Measurements from ENCODE around the gene SF3B6.

Gene SF3B6

GRCh38 chr2:24088821-24089359, 12.8 kb upstream of the SF3B6 start:
- DNase-seq = no peak

- DNase-seq = no peak
These were observed 10.9 kb upstream of the SF3B6 start for GRCh38 chr2:24087032-24087431.

- DNase-seq = no peak
These were observed 10.1 kb upstream of the SF3B6 start for GRCh38 chr2:24086241-24086640.

GRCh38 chr2:24085200-24085489, 9.0 kb upstream of the SF3B6 start:
- no peak for DNase-seq

- DNase-seq = peak; percentile 91
These were observed 8.5 kb upstream of the SF3B6 start, which contains the start of gene TP53I3 for GRCh38 chr2:24084386-24085199. Gene TP53I3, minus strand, starts transcription at chr2:24084834. Its CDS starts 508 bp downstream, at chr2:24084326.

- DNase-seq = peak; percentile 87
These were observed 7.7 kb upstream of the SF3B6 start for GRCh38 chr2:24083567-24084385.

GRCh38 chr2:24082787-24083566, 6.9 kb upstream of the SF3B6 start:
- no peak for DNase-seq

- DNase-seq = no peak
These were observed 4.6 kb upstream of the SF3B6 start for GRCh38 chr2:24080701-24081100.

GRCh38 chr2:24077879-24078278, 1.8 kb upstream of the SF3B6 start:
- DNase-seq = no peak

GRCh38 chr2:24077535-24077877, 1.4 kb upstream of the SF3B6 start:
- no peak for DNase-seq

GRCh38 chr2:24076849-24077534, 866 bp upstream of the SF3B6 start:
- DNase-seq = no peak

GRCh38 chr2:24075259-24075658, 867 bp downstream of the SF3B6 start:
- DNase-seq = no peak

- DNase-seq = no peak
These were observed 2.3 kb downstream of the SF3B6 start for GRCh38 chr2:24073816-24074215.

- DNase-seq = no peak
These were observed 3.9 kb downstream of the SF3B6 start for GRCh38 chr2:24072259-24072658.

- DNase-seq = no peak
These were observed 10.8 kb downstream of the SF3B6 start for GRCh38 chr2:24065341-24065740.

- no peak for DNase-seq
These were observed 17.4 kb downstream of the SF3B6 start for GRCh38 chr2:24058564-24059271.

- no peak for DNase-seq
These were observed 20.4 kb downstream of the SF3B6 start for GRCh38 chr2:24055750-24056149.

- DNase-seq = no peak
These were observed 21.6 kb downstream of the SF3B6 start for GRCh38 chr2:24054366-24055010.

GRCh38 chr2:24052951-24053350, 23.2 kb downstream of the SF3B6 start:
- no peak for DNase-seq

- no peak for DNase-seq
These were observed 24.3 kb downstream of the SF3B6 start for GRCh38 chr2:24051833-24052232.
